RWPE2 (cell line): ENCODE results near the gene THSD7B.
A peak's percentile ranks its signal among the peaks of the same experiment; 100 is the strongest.

ENCODE experiments used
- ATAC-seq: fragments of 200-7000 bp; cut with Tn5 transposase; 3 replicates; pipeline ENCODE4 v1.9.1; 2021; ENCODE audit warnings: low read depth
- DNase-seq: peaks from one replicate; pipeline ENCODE4 v3.0.0-alpha.2; 2020; ENCODE audit warnings: low spot score
- H3K27ac ChIP-seq: fragments of 450-650 bp; 2 replicates; pipeline ENCODE4 v1.5.1; 2017; ENCODE audit warnings: mild to moderate bottlenecking; ENCODE audit not compliant: poor library complexity, severe bottlenecking
- H3K27me3 ChIP-seq: fragments of 250-450 bp; sonication (Bioruptor Pico); 2 replicates; pipeline ENCODE4 v1.5.1; 2021; ENCODE audit warnings: mild to moderate bottlenecking, moderate library complexity; ENCODE audit not compliant: insufficient read depth, poor library complexity, severe bottlenecking
- H3K36me3 ChIP-seq: fragments of 250-450 bp; sonication (Bioruptor Pico); 2 replicates; pipeline ENCODE4 v1.5.1; 2020; ENCODE audit warnings: low read depth, mild to moderate bottlenecking, moderate library complexity
- H3K4me1 ChIP-seq: fragments of 250-450 bp; sonication (Bioruptor Pico); 2 replicates; pipeline ENCODE4 v1.5.1; 2021; ENCODE audit warnings: mild to moderate bottlenecking, moderate library complexity; ENCODE audit not compliant: insufficient read depth, poor library complexity, severe bottlenecking
- H3K4me3 ChIP-seq: fragments of 250-450 bp; sonication (Bioruptor Pico); 2 replicates; pipeline ENCODE4 v1.5.1; 2021; ENCODE audit warnings: mild to moderate bottlenecking, moderate library complexity; ENCODE audit not compliant: severe bottlenecking
- H3K9me3 ChIP-seq: fragments of 250-450 bp; sonication (Bioruptor Pico); 2 replicates; pipeline ENCODE4 v1.5.1; 2021; ENCODE audit warnings: mild to moderate bottlenecking, moderate library complexity; ENCODE audit not compliant: severe bottlenecking
- TF ChIP-seq, protein P1 (sequence below): fragments of 450-650 bp; IDR thresholded peaks from one replicate; pipeline ENCODE4 v1.5.1; 2017; ENCODE audit warnings: mild to moderate bottlenecking, moderate library complexity; ENCODE audit not compliant: poor library complexity, severe bottlenecking

The THSD7B gene

DNA sequence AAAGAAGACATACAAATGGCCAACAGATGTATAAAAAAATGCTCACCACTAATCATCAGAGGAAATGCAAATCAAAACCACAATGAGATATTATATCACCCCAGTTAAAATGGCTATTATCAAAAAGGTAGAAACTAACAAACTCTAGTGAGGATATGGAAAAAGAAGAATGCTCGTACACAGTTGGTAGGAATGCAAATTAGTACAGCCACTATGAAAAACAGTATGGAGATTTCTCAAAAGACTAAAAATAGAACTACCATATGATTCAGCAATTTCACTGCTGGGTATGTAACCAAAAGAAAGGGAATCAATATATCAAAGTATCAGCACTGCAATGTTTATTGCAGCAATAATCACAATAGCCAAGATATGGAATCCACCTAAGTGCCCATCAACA, 679.6 kb downstream of the THSD7B start:
- no peak overlapping the region for H3K4me3 ChIP-seq
- no peak for DNase-seq
- no peaks in the 10 kb centered on the region for H3K36me3 ChIP-seq
- H3K9me3 ChIP-seq = no peaks in the 10 kb centered on the region
- no peak for ATAC-seq
- H3K27me3 ChIP-seq = no peaks in the 10 kb centered on the region
- no peak overlapping the region for H3K27ac ChIP-seq
- H3K4me1 ChIP-seq = no peaks in the 10 kb centered on the region
- TF ChIP-seq, protein P1, sequence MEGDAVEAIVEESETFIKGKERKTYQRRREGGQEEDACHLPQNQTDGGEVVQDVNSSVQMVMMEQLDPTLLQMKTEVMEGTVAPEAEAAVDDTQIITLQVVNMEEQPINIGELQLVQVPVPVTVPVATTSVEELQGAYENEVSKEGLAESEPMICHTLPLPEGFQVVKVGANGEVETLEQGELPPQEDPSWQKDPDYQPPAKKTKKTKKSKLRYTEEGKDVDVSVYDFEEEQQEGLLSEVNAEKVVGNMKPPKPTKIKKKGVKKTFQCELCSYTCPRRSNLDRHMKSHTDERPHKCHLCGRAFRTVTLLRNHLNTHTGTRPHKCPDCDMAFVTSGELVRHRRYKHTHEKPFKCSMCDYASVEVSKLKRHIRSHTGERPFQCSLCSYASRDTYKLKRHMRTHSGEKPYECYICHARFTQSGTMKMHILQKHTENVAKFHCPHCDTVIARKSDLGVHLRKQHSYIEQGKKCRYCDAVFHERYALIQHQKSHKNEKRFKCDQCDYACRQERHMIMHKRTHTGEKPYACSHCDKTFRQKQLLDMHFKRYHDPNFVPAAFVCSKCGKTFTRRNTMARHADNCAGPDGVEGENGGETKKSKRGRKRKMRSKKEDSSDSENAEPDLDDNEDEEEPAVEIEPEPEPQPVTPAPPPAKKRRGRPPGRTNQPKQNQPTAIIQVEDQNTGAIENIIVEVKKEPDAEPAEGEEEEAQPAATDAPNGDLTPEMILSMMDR = no peak

DNA sequence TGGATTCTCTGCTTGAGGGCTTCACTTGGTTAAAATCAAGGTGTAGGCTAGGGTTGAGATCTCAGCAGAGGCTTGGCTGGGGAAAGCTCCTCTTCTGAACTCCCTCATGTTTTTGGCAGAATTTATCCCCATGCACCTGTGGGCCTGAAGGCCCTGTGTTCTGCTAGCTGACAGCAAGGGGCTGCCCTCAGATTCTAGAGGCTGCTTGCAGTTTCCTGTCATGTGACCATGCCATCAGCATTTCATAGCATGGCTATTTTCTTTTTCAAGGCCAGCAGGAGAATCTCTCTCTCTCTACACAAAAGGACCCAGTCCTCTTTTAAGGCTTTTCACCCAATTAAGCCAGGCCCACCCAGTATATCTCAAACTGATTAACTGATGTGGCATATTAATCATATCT, 684.1 kb downstream of the THSD7B start:
- Histone ChIP-seq H3K9me3 (no peaks in the 10 kb centered on the region), H3K4me3 (no peak overlapping the region), H3K27ac (no peak overlapping the region), H3K27me3 (no peaks in the 10 kb centered on the region), H3K4me1 (no peaks in the 10 kb centered on the region), H3K36me3 (no peaks in the 10 kb centered on the region)
- TF ChIP-seq, protein P1 = no peak
- DNase-seq = no peak
- no peak for ATAC-seq

DNA sequence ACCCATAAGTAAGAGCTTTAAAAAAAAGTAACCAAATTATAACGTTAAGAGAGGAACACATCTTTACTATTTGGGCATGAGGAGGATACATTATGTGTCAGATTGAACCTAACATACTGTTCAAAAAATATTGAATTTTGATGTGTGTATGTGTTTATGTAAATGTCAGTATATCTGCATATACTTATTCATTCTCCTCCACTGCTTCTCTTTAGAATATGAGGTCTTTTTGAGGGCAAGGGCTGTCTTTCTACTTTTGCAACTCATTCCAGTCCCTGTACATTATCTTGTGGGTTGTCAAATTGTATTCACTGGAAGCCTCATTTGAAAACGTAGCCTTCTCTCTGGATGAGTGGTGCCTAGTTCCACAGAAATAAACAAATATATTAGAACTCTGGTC, 689.5 kb downstream of the THSD7B start:
- ATAC-seq (no peak), DNase-seq (no peak)
- no peaks in the 10 kb centered on the region for H3K27me3 ChIP-seq
- H3K36me3 ChIP-seq = no peaks in the 10 kb centered on the region
- H3K9me3 ChIP-seq = no peaks in the 10 kb centered on the region
- TF ChIP-seq, protein P1 = no peak
- H3K4me1 ChIP-seq = no peaks in the 10 kb centered on the region
- H3K4me3 ChIP-seq = no peak overlapping the region
- no peak overlapping the region for H3K27ac ChIP-seq

DNA sequence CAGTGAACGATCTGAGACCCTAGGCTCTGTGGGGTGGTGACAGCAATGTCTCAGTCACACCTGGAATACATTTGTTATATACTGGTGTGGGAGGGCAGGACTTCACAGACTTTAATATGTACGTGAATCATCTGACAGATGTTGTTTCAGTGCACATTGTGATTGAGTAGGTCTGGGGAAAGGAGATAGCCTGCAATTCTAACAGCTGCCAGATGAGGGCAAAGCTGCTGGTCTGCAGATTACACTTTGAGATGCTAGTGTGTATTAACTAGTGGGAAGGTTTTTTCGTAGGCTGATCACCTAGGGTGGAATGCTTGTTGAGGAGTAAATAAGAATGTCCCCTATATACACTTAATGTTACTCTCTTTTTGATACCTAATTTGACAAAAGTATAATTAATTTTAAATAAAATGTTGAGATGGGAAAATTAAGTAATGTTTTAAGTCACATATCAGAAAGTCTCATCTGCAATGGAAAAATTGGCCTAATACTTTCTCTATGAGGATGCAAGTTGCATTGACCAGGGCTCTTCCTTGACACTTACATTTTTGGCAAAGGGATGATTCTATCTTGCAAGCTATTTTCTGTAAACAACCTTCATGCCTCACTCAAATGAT, 702.0 kb downstream of the THSD7B start:
- Histone ChIP-seq H3K9me3 (no peaks in the 10 kb centered on the region), H3K4me3 (no peak overlapping the region), H3K27ac (no peak overlapping the region), H3K36me3 (no peaks in the 10 kb centered on the region), H3K4me1 (no peaks in the 10 kb centered on the region), H3K27me3 (no peaks in the 10 kb centered on the region)
- DNase-seq (no peak), ATAC-seq (peak; percentile 85)
- TF ChIP-seq, protein P1 = peak; percentile 76

DNA sequence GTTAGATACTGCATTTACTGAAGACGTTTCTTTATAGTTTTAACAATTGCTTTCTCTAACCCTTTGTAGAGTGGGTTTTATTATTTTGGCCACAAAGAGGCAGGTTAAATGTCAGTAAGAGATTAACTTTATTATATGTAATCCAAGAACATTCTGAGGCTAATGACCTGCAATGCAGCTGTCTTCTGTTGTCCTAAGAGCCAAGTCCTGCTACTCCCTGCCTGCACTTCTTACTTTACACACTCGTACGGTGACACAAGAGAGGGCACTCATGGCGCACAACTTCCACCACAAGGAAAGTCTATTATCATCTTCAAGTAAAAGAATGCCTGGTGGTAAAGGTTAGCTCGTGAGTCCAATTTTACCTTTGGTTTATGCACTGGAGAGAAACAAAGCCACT, 727.9 kb downstream of the THSD7B start:
- ATAC-seq = no peak
- no peaks in the 10 kb centered on the region for H3K4me1 ChIP-seq
- no peaks in the 10 kb centered on the region for H3K9me3 ChIP-seq
- no peaks in the 10 kb centered on the region for H3K27me3 ChIP-seq
- TF ChIP-seq, protein P1 = no peak
- no peak for DNase-seq
- H3K4me3 ChIP-seq = no peak overlapping the region
- no peak overlapping the region for H3K27ac ChIP-seq
- H3K36me3 ChIP-seq = no peaks in the 10 kb centered on the region
